CD4-positive, CD25-positive, alpha-beta regulatory T cell (primary cell): Measurements from ENCODE around the gene PTPA. TPM values are rescaled to one million over a fixed set of nuclear protein-coding genes. Genes with fewer than 3 reads are reported as not detected.

Source experiments
- ATAC-seq, 2 donors: fragments of 150-1000 bp; cut with Tn5 transposase; one replicate each; pipeline ENCODE4 v1.10.0; 2021; ENCODE audit warnings: low read depth in 2 of 2, moderate number of reproducible peaks in 2 of 2, moderate library complexity in 1 of 2
- DNase-seq, 3 donors: peaks; one replicate each; pipeline versions ENCODE4 v3.0.0 to v3.0.0-alpha.2; 2012 to 2022; ENCODE audit warnings: mixed read lengths in 1 of 3
- H3K27ac ChIP-seq: one replicate; pipeline ENCODE4 v1.7.0; 2013; ENCODE audit warnings: mild to moderate bottlenecking, low read length; ENCODE audit not compliant: insufficient read depth, poor library complexity, severe bottlenecking
- H3K27me3 ChIP-seq: one replicate; pipeline ENCODE4 v1.7.0; 2013; ENCODE audit warnings: low read length; ENCODE audit not compliant: control insufficient read depth, insufficient read depth
- H3K36me3 ChIP-seq: one replicate; pipeline ENCODE4 v1.7.0; 2013; ENCODE audit warnings: mild to moderate bottlenecking, low read length, moderate library complexity; ENCODE audit not compliant: control insufficient read depth, insufficient read depth
- H3K4me1 ChIP-seq: 2 replicates; pipeline ENCODE4 v1.7.0; 2013; ENCODE audit warnings: mild to moderate bottlenecking, low read length; ENCODE audit not compliant: insufficient read depth, control insufficient read depth, poor library complexity, severe bottlenecking
- H3K4me3 ChIP-seq: one replicate; pipeline ENCODE4 v1.7.0; 2013; ENCODE audit warnings: low read depth, mild to moderate bottlenecking, low read length, moderate library complexity
- H3K9me3 ChIP-seq, 2 experiments: 1 replicate in 1 of 2; 2 replicates in 1 of 2; pipeline ENCODE4 v1.7.0; 2013; ENCODE audit warnings: low read length in 2 of 2, mild to moderate bottlenecking in 1 of 2, moderate library complexity in 1 of 2; ENCODE audit not compliant: control insufficient read depth in 2 of 2
- H3K27ac Mint-ChIP-seq, 3 donors: one replicate each; pipeline ENCODE4 v1.8.0; 2020 to 2022; ENCODE audit warnings: mild to moderate bottlenecking in 3 of 3, mixed read lengths in 3 of 3, moderate library complexity in 2 of 3
- H3K27me3 Mint-ChIP-seq: one replicate; pipeline ENCODE4 v1.8.0; 2022; ENCODE audit warnings: mild to moderate bottlenecking, mixed read lengths
- H3K36me3 Mint-ChIP-seq: one replicate; pipeline ENCODE4 v1.8.0; 2020; ENCODE audit warnings: mixed read lengths
- H3K4me1 Mint-ChIP-seq, 4 donors: one replicate each; pipeline ENCODE4 v1.8.0; 2020 to 2022; ENCODE audit warnings: mixed read lengths in 4 of 4, mild to moderate bottlenecking in 1 of 4
- H3K4me3 Mint-ChIP-seq, 4 donors: one replicate each; pipeline ENCODE4 v1.8.0; 2020 to 2022; ENCODE audit warnings: mild to moderate bottlenecking in 4 of 4, mixed read lengths in 4 of 4, moderate library complexity in 3 of 4
- H3K9me3 Mint-ChIP-seq, 7 donors: one replicate each; pipeline ENCODE4 v1.8.0; 2020 to 2022; ENCODE audit warnings: mixed read lengths in 7 of 7, mild to moderate bottlenecking in 3 of 7, moderate library complexity in 2 of 7
- polyA plus RNA-seq, 4 donors: library from polyadenylated mRNA; unstranded; fragments of 300-500 nt; fragmentation: Illumina TruSeq; gene quantifications; one replicate each; pipeline ENCODE4 v1.2.3, GENCODE V29; 2021
- total RNA-seq: library from RNA; stranded (reverse); gene quantifications from one replicate; pipeline ENCODE4 v1.2.3, GENCODE V29; 2022

PTPA gene
- total and polyA plus RNA-seq, 5 donors from 2014 or later: 12.9 to 53.7 (median 16.7) TPM

DNA sequence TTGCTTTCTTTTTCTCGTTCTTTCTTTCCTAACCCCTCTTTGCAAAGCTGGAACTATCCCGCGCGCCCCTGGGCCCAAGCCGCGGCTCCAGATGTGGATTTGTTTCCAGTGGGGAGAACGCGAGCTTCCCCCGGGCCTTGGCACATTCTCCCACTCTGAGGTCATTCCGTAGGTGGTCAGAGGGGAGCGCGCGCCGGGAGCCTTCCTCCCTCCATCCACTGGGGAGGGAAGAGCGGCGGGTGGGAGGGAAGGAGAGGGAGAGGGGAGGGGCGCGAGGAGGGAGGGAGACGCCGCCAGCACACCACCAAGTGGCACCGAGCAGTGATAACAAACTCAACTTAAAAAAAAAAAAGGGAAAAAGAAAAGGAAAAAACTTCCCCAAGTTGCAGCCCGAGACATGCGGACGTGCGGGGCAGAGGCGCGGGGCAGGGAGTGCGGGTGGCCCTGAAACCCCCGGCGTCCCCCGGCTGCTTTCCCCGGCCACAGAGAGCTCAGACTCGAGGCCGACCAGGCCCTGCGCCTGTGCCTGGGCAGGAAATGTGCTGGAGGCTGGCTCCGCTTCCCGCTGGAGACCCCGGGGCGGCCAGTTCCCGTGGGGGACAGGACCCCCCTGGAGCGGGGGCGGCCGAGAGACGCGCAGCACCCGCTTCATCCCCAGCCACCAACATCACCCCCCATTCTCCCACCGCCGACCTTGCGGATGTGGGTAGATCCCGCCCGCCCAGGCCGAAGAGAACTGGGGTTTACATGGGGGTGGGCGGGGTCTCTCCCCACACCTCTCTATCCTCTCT is 63.7 kb downstream of the PTPA start:
- H3K27ac Mint-ChIP-seq: peak overlapping the region in 2 of 3 donors; percentile 23 to 71
- no peaks in the 10 kb centered on the region for H3K9me3 ChIP-seq
- peak overlapping the region; percentile 84 for H3K4me3 ChIP-seq
- peak overlapping the region; percentile 61 for H3K27ac ChIP-seq
- peaks cover 2% of the 10 kb centered on the region for H3K27me3 ChIP-seq
- H3K9me3 Mint-ChIP-seq: no peaks in the 10 kb centered on the region
- H3K36me3 Mint-ChIP-seq: no peaks in the 10 kb centered on the region
- DNase-seq: peak in 2 of 3 donors; percentile 21 to 54
- H3K4me1 ChIP-seq: peaks cover 43% of the 10 kb centered on the region
- no peaks in the 10 kb centered on the region for H3K36me3 ChIP-seq
- H3K27me3 Mint-ChIP-seq: peaks cover 28% of the 10 kb centered on the region
- ATAC-seq: no peak
- H3K4me3 Mint-ChIP-seq: peak overlapping the region; percentile 90 to 97 (median 92)
- peaks cover 0 to 20% (median 6%) of the 10 kb centered on the region in 4 donors for H3K4me1 Mint-ChIP-seq

DNA sequence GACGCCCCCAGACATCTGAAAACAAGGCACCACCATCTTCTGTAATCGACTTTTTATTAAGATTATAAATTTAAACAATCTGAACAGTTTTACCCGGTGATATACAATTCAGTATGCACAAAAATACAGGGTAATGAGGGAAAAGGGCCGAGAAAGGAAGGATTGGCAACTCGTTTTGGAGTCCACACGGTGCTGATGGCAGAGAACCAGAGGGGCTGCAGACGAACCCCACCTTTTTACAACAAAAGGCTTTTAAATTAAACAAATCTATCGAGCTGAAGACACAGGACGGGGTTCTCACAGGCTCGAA is 64.3 kb downstream of the PTPA start:
- DNase-seq (no peak), ATAC-seq (no peak)
- H3K27me3 ChIP-seq: peaks cover 2% of the 10 kb centered on the region
- Mint-ChIP-seq H3K27me3 (peaks cover 31% of the 10 kb centered on the region), H3K4me1 (peaks cover 0 to 20% (median 6%) of the 10 kb centered on the region in 4 donors), H3K9me3 (no peaks in the 10 kb centered on the region), H3K27ac (peak overlapping the region; percentile 23 to 73 (median 71)), H3K36me3 (no peaks in the 10 kb centered on the region), H3K4me3 (peak overlapping the region; percentile 90 to 97 (median 92))
- H3K4me3 ChIP-seq: peak overlapping the region; percentile 84
- H3K27ac ChIP-seq: peak overlapping the region; percentile 61
- H3K9me3 ChIP-seq: no peaks in the 10 kb centered on the region
- no peaks in the 10 kb centered on the region for H3K36me3 ChIP-seq
- H3K4me1 ChIP-seq: peaks cover 43% of the 10 kb centered on the region

DNA sequence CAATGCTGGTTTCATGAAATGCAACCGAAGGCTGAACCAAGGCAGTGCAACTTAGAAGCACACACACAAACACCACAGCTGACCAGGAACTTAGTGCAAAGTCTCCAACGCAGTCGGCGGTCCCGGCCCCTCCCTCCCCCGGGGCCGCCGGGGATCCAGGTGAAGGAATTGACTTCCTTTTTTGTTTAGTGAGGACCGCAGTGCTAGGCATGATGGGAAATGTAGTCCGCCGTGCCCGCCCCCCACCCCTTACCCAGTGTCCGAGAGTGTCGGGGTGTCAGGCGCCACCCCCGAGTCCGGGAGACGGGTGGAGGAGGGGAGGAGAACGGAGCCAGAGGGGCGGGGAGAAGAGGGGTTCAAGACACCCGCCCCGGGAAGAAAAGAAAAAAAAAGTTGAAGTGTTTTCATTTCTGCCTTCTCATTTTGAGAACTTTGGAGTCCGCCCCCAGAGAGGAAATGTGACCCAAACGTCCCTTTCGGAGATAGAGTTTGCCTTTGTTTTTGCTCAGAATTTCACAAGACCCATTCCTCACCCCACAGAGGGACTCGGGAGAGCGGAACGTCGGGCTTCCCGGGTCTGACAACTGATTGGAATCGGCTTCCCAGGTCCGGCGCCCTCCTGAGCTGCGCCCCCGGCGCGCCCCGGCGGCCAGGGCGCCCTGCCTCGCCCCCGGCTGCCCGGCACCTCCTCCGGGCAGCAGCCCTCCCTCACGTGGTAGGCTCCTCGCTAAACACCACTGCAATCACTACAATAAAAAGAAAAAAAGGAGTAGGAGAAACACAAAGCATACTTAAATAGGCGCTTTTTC is 64.8 kb downstream of the PTPA start:
- Mint-ChIP-seq H3K4me3 (peak overlapping the region; percentile 90 to 97 (median 92)), H3K36me3 (no peaks in the 10 kb centered on the region), H3K9me3 (no peaks in the 10 kb centered on the region), H3K27me3 (peaks cover 31% of the 10 kb centered on the region), H3K4me1 (peaks cover 0 to 20% (median 6%) of the 10 kb centered on the region in 4 donors), H3K27ac (peak overlapping the region; percentile 23 to 73 (median 71))
- Histone ChIP-seq H3K27ac (peak overlapping the region; percentile 61), H3K4me3 (peak overlapping the region; percentile 84), H3K36me3 (no peaks in the 10 kb centered on the region), H3K9me3 (no peaks in the 10 kb centered on the region), H3K27me3 (peaks cover 2% of the 10 kb centered on the region), H3K4me1 (peaks cover 43% of the 10 kb centered on the region)
- no peak for ATAC-seq
- peak; percentile 49 to 71 (median 55) for DNase-seq

DNA sequence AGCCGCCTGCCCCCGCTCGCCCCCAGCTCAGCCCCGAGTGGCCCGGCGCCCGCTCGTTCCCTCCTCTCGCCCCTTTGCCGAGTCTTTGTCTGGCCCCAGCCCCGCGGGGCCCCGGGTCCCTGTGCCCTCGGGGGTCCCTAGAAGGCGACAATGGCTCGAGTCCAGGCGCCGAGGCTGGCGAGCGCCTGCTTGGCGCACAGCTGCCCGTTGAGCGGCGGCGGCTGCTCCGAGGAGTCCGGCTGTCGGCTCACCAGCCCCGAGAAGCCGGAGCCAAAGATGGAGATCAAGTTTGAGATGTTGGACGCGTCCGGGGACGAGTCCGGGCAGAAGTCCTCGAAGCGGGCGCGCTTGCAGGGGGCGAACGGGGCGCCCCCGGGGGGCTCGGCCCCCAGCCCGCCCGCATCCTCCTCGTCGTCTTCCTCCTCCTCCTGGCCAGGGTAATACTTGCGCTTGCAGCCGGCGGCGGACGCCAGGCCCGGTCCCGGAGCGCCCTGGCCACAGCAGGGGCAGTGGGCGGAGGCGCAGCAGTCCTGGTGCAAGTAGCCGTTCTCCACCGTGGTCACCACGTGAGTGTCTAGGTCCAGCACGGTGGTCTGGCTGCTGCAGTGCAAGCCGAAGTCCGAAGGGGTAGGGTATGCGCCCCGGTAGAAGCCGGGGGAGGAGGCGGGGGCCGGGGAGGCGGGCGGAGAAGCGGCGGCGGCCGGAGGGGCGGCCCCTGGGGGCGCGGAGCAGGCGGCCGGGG is 65.7 kb downstream of the PTPA start:
- peak in 2 of 3 donors; percentile 6 to 24 for DNase-seq
- Mint-ChIP-seq H3K27me3 (peaks cover 25% of the 10 kb centered on the region), H3K4me3 (peak overlapping the region; percentile 84 to 92 (median 90)), H3K4me1 (peaks cover 0 to 20% (median 6%) of the 10 kb centered on the region in 4 donors), H3K27ac (no peak overlapping the region), H3K36me3 (no peaks in the 10 kb centered on the region), H3K9me3 (no peaks in the 10 kb centered on the region)
- ATAC-seq: no peak
- peaks cover 43% of the 10 kb centered on the region for H3K4me1 ChIP-seq
- peaks cover 2% of the 10 kb centered on the region for H3K27me3 ChIP-seq
- peak overlapping the region; percentile 84 for H3K4me3 ChIP-seq
- no peaks in the 10 kb centered on the region for H3K36me3 ChIP-seq
- peak overlapping the region; percentile 23 for H3K27ac ChIP-seq
- no peaks in the 10 kb centered on the region for H3K9me3 ChIP-seq

DNA sequence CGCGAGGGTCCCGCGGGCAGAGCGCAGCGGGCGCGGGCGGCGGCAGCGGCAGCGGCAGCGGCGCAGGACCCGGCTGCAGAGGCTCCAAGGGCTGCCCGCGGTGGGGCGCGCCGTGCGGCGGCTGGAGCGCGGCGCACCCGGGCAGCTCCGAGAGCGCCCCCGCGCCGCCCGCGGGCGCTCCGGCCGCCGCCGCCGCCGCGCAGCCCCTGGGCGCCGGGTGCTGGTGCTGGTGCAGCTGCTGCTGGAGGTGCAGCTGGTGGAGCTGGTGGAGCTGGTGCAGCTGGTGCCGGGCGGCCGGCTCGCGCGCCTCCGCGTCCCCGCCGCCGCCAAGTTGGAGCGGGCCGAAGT is 66.2 kb downstream of the PTPA start:
- Histone ChIP-seq H3K27me3 (peaks cover 2% of the 10 kb centered on the region), H3K27ac (no peak overlapping the region), H3K4me1 (peaks cover 43% of the 10 kb centered on the region), H3K9me3 (no peaks in the 10 kb centered on the region), H3K4me3 (no peak overlapping the region), H3K36me3 (no peaks in the 10 kb centered on the region)
- ATAC-seq (peak in 1 of 2 donors; percentile 1), DNase-seq (no peak)
- Mint-ChIP-seq H3K36me3 (no peaks in the 10 kb centered on the region), H3K9me3 (no peaks in the 10 kb centered on the region), H3K4me1 (peaks cover 0 to 20% (median 6%) of the 10 kb centered on the region in 4 donors), H3K27me3 (peaks cover 20% of the 10 kb centered on the region), H3K4me3 (peak overlapping the region; percentile 89 to 97 (median 94)), H3K27ac (no peak overlapping the region)

DNA sequence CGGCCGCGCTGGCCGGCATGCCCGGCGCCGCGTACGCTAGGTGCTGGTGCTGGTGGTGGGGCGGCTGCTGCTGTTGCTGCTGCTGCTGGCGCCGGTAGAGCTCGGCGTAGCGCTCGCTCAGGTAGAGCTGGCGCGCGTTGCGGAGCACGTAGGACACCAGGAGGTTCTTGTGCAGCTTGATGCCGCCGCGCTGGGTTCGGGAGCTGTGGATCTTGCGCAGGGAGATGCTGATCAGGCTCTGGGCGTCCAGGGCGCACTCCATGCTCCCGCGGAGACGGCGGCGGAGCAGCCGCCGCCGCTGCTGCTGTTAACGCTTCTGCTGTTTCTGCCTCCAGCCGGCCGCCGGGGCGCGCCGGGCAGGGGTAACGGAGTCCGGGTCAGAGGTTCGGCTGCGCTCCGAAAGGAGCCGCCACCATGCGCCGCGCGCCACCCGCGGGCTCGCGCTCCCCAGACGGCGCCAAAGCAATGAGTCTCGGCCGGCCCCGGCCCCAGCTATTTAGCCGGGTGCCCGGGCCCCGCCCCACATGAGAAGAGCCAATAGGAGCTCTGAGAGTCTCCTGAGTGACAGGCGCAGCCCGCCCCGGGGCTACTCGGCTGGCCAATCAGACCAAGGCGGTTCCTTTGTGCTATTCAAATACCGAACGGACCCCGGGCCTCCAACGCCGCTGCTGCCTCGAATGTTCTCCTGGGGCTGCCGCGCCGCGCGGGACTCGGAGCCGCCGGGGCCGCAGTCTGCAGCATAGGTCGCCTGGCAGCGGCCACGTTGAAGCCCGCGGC is 66.8 kb downstream of the PTPA start, which contains the start of gene IER5L:
Gene IER5L, minus strand, starts transcription at position 471 of the 777 bp plus-strand sequence. Its CDS starts 209 bp downstream, at position 262.
- DNase-seq (peak; percentile 89 to 93 (median 91)), ATAC-seq (peak; percentile 92 to 93)
- H3K27ac Mint-ChIP-seq: peak within 1 kb of the TSS in 1 of 3 donors; percentile 76
- Histone ChIP-seq H3K9me3 (no peaks in the 10 kb centered on the region), H3K27ac (no peak within 1 kb of the TSS), H3K27me3 (no peaks in the 10 kb centered on the region), H3K36me3 (no peaks in the 10 kb centered on the region), H3K4me3 (no peak within 1 kb of the TSS), H3K4me1 (peaks cover 43% of the 10 kb centered on the region)
- H3K27me3 Mint-ChIP-seq: peaks cover 20% of the 10 kb centered on the region
- H3K36me3 Mint-ChIP-seq: no peaks in the 10 kb centered on the region
- H3K9me3 Mint-ChIP-seq: no peaks in the 10 kb centered on the region
- H3K4me1 Mint-ChIP-seq: peaks cover 0 to 20% (median 6%) of the 10 kb centered on the region in 4 donors
- H3K4me3 Mint-ChIP-seq: peak within 1 kb of the TSS; percentile 89 to 97 (median 94)
